ENCODE measurements around the gene MAPKAPK2.

- TF ChIP-seq EZH2 (IDR thresholded peaks at IDR 0.05; ENCODE audit: insufficient read depth, poor library complexity, severe bottlenecking) (no peak), EZH2phosphoT487 (IDR thresholded peaks at IDR 0.05; ENCODE audit: insufficient read depth, low read depth) (no peak)
Measured at GRCh38 chr1:206714331-206715058, 29.8 kb downstream of the MAPKAPK2 start.

All from GM23248 (cell line).